GM18873 (cell line): ENCODE results near the gene CDK18.
"Not testable (repeated sequence)": the region's sequence is repeated elsewhere in the genome, so short reads cannot be mapped to it uniquely, and the experiment has no call there.

ENCODE experiments used
- ATAC-seq: cut with Tn5 transposase; IDR thresholded peaks from one replicate; pipeline ENCODE4 v1.9.1; 2021; ENCODE audit warnings: mild to moderate bottlenecking, moderate library complexity, moderate number of reproducible peaks; ENCODE audit not compliant: unreplicated experiment, low FRiP score

CDK18 gene

DNA sequence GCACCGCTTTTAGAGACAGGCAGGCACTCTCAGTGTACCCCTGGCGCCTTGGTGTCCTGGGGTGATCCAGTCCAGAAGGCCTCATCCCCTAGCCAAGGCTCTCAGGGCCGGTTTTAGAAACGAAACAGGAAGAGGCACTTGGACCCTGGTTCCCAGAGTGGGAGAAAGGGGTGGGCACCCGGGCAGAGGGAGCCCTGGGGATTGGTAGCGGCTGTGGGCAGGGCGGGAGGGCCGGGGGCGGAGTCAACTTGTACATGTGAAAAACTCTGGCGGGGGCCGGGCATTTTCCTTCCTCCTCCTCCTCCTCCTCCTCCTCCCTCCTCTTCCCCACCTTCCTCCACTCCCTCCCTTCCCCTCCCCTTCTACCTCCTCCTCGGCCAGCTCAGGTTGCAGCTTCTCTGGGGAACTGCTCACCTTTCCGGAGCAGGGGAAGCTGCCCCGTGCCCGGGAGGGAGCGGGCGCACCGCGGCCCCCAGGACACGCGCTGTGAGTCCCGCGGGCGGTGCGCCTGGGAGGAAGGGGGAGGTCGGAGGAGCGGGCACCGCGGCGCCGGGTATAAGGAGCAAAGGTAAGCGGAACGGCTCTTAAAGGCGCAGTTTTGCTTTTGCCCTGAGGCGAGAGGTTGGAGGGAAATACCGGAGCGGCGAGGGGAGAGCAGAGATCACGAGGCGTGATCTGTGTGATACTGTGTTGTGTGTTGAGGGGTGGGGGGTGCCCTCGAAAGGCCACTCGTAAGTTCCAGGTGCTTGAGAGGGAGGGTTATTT is at the start of gene CDK18:
TSS of gene CDK18 (plus strand) at position 359 of the 765 bp plus-strand sequence. CDS start 18,499 bp downstream, outside the sequence.
- no peak for ATAC-seq

DNA sequence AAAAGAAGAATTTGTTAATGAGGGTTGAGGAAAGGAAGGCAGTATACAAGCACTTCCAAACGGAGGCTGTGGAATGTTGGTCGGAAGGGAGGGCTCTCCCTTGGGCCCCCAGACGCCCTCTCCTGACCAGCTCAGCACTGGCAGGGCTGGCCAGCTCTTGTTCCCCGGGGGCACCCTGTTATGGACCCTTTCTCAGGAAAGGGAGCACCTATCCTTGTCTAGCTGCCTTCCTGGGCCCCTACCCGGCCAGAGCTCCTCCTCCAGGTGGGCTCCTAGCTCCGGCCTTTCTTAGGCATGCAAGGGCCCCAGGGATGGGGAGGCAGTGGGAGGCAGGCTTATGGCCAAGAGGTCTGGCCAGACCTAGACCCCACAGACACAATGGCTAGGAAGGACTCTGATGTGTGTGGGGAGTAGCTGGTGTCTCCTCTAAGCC is 49.5 kb upstream of the CDK18 start:
- no peak for ATAC-seq

DNA sequence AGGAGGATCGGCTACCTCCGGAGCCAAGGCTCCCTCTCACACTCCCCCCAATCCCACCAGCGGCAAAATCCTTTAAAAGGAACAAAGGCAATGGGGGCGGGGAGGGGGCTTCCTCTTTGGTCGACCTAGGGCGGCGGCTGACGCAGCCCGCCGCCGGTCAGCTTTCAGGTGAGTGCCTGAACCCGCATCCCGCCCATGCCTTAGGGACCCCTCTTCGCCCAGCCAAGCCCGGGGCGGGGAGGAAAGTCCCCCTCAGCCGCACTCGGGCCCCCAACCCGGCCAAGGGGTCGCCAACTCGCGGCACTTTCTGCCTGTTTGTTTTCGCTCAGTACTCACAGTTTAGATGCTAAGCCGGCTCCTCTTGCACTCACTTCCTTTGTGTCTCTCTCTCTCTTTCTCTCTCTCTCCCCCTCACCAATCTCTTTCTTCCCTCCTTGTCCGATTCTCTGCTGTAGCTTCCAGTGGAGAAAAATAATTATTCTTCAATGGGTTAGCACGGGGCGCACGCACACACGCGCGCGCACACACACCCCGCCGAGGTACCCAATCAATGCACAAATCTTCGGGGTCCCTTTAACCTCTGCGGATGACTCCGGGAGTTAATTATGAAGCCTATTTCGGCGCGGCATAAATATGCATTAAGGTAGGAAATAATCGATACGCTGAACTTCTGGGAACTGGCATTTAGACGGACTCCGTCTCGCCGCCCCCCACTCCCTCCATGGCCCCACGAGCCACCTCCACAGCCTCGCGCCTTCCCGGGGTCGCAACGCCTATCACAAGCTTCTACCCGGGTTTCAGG is 48.7 kb upstream of the CDK18 start, which contains the start of gene BLACAT1:
TSS of gene BLACAT1 (minus strand) at position 465 of the 802 bp plus-strand sequence.
- no peak for ATAC-seq

DNA sequence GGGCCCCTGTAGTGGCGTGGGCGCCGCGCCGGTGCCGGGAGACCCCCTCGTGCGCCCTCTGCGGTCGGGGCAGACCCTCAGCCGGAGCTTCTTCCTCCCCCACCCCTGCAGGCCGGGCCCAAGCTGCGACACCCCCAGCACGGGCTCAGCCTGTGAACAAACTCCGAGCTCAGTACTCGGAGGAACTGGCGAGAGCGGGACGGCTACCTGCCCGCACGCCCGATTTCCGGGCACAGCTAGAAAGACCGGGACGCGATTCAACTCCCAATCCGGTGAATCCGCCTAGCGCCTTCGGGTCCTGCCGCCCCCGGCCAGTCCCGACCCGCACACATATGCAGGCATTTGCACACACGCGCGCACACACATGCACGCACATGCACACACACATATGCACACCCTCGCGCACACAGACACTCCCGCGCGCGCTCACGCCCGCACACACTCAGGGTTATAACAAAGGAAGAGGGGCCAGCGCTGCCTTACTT is 48.0 kb upstream of the CDK18 start:
- no peak for ATAC-seq

DNA sequence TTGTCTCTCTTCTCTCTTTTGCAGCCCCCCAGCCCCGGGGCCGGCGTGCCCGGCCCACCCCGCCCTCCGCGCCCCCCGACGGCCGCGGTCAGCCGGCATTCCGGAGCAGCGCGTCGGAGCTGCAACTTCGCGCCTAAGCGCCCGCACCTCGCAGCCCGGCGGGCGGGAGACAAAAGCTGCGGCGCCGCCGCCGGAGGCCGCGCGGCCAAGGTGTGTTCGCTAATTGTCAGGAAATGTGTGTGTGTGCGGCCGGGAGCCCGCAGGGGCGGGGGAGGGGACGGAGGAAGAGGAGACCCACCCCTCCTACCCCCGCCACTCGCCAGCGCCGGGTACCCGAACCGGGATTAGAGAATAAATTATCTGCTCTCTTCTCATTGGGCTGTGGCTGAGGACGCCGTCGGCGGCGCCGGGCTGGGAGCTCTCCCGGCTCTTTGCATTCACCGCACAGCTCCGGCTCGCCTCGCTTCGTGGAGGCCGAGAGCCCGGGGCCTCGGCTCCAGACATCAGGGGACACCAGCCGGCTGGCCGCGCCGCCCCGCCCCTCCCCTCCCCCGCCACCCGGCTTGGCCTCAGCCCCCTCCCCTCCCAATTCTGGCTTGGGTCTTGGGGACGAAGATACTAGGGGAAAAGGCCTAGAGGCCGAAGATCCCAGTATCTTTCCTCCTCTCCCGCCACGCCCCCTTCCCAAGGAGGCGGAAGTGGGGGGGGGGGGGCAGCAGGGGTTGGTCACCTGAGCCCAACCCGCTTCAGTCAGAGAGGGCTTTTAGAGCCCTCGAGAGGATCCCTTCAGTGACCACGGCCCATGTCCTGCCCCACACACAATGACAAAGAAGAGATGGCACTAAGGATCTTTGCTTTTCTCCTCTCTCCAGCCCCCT is 47.4 kb upstream of the CDK18 start:
- ATAC-seq: no peak

DNA sequence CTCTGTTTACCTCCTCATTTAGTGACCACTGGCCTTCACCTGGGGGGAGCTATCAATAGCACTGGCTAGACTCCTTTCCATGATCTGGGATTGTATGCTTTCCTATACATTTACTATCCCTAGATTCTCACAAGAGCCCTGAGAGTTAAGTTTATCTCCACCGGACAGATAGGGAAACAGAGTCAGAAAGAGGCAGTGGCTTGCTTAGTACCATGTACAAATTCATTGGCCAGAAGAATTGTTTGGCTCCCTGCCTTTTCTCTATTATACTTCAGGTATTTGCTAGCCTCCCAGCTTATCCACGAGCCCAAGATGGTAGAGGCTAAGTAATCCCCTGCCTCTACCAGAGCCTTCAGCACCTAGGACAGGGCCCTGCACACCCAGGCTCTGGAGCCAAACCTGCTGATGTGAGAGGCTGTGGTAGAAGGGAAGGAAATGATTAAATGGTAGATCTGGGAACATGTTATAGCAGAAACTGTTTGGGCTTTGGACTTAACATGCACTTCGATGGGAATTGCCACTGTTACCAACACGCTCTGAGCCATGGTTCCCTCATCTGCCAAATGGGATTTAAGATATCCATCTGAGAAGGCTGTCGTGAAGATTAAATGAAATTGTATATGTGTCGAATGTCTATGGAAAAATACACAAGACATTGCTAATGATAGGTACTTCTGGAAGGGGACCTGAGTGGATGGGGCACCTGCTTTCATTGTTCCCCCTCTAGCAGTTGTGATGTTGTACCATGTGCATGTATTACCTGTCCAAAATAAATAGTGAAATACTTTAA is 45.5 kb upstream of the CDK18 start:
- ATAC-seq: no peak

DNA sequence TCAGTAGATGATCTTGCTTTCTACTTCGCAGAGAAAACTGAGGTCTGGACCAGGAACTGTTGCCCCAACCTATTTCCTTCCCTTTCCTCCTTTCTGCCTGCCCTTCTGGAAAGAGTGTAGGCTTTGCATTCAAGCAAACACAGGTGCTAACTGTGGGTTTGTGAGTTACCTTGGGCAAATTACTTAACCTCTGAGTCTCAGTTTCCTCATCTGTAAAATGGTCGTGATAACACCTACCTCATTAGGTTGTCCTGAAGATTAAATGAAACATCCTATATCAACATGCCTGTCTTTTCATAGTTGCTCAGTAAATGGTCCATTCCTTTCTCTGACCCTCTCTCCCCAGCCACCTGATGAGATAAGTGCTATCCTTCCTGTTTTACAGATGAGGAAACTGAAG is 39.1 kb upstream of the CDK18 start:
- no peak for ATAC-seq

DNA sequence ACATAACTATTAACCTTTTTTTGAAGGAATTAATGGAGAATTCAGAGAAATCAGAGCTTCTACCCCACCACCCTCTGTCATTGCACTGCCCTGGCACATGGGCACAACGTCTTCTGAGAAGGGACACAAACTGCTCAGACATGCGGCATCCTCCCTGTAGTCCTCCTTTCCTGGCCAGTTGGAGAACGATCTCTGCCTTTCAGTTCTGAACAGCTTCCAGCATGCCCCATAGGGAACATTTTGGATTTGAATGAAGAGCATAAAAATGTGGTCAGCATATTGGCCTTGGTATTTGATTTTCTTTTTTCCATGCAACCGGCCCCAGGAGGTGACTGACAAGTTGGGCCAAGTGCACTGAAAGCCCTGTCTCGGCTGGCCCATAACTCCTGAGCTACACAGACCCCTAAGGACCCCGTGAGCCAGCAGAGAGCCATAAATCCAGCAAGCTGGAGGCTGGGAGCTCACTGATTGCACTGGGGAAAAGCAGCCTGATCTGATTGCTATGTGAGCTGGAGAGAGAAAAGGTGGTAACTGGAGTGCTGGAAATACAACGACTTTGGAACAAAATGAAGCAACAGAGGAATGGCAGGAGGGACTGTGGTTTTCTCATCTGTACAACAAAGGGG is 37.8 kb upstream of the CDK18 start:
- no peak for ATAC-seq

DNA sequence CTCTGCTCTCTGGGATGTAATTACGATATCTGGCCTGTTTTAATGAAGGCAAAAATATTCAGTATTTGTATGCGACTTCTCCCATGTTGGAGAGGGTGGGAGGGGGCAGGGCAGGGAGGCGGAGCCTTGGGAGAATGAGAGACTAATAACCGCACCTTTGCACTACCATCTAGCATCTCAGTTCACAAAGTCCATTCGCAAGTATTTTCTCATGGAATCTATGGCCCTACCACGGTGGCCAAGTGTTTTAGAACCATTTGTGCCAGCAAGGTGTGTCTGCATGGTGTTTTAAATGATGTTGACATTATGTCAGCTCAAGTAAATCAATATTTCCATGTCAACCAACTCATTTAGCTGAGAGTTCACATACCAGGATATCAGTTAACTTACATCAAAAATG is 34.3 kb upstream of the CDK18 start:
- no peak for ATAC-seq

DNA sequence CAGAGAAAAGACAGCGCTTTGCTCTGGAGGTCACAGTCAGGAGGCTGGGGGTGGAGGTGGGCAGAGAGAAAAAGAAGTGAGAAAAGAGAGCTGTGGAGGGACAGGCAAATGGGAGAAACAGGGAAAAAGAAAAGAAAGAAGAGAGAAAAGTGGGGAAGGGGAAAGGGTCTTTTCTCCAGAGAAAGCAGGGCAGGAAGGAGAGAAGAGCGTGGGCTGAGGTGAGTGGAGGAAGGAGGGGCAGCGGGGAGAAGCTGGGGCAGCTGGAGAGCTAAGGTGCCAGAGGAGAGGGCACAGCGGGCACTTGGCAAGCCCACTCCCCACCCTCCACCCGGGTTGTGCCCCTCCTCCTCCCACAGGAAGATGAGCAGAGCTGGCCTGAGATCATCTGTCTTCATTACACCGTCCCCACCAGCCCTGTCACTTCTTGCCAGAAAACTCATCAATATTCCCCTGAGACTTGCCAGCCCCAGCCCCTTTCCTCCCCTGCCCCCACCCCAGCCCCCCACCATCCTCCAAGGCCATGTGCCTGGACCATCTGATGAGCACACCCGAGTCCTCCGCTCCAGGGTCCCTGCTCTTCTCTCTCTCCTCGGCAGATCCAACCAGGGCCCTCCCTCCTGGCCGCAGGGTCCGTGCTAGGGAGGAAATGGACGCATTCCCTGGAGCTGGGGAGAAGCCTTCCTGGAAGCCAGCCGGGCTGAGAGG is 31.6 kb upstream of the CDK18 start:
- no peak for ATAC-seq

DNA sequence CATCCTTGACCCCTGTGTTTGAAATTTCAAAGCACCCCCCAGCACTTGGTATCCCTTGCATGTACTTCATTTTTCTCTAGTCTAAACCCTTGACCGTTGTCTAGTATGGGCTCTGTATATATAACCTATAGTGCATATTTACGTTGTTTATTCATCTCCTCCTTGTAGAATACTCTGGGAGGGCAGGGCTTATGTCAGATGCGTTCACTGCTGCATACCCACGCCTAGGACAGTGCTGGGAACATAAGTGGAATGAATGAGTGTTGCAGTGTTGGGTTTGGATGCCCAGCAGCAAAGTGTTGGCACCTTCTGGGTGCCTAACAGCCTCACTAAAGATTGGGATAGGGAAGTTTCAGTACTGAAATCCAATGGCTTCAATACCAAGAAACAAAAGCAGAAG is 31.0 kb upstream of the CDK18 start:
- ATAC-seq: no peak

DNA sequence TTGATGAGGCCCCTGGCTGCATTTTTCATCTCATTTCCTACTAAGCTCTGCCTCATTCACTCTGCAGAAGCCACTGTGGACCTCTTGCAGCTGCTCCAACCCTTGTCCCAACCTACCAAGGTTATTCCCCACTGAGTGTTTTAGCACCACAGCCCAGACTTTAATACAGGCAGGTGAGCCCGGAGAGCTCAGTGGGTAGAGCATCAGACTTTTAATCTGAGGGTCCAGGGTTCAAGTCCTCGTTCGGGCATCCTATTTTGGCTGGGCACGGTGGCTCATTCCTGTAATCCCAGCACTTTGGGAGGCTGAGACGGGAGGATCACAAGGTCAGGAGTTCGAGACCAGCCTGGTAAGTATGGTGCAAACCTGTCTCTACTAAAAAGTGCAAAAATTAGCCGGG is 30.5 kb upstream of the CDK18 start:
- ATAC-seq: no peak

DNA sequence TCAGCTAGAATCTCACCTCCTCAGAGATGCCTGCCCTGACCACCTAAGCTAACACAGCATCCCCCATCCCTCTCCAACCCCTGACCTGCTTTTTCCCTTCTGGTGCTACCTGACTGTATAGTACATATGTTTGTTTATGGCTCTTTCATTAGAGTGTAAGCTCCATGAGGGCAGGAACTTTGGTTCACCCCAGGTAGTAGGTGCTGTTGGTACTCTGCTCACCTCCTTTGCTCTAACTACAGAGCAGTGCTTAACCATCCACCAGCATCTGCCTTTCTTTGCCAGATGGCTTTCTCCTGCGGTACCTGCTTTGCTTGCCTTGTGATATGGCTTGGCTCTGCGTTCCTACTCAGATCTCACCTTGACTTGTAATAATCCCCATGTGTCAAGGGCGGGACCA is 29.9 kb upstream of the CDK18 start:
- ATAC-seq: no peak

DNA sequence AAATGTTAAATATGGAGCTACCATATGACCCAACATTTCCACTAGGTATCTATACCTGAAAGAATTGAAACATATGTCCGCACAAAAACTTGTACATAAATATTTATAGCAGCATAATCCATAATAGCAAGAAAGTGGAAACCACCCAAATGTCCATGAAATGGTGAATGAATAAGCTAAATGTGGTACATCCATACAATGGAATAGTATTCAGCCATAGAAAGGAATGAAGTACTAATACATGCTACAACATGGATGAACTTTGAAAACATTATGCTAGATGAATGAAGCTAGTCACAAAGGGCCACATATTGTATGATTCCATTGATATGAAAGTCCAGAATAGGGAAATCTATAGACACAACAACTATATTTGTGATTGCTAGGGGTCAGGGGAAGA is 28.6 kb upstream of the CDK18 start:
- no peak for ATAC-seq

DNA sequence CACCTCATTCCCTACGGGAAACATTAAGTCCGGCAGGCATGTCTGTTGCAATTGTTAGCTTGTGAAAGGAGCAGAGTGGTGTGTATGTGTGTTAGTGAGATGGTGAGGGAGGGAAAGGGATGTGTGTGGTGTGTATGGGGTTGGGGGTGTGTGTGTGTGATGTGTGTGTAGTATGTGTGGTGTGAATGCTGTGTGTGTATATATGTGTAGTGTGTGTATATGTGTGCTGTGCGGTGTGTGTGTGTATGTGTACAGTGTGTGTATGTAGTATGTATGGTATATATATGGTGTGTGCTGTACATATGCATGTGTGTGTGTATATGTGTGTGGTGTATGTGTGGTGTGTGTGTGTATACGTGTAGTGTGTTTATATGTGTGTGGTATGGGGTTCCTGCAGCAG is 27.8 kb upstream of the CDK18 start:
- ATAC-seq: no peak

DNA sequence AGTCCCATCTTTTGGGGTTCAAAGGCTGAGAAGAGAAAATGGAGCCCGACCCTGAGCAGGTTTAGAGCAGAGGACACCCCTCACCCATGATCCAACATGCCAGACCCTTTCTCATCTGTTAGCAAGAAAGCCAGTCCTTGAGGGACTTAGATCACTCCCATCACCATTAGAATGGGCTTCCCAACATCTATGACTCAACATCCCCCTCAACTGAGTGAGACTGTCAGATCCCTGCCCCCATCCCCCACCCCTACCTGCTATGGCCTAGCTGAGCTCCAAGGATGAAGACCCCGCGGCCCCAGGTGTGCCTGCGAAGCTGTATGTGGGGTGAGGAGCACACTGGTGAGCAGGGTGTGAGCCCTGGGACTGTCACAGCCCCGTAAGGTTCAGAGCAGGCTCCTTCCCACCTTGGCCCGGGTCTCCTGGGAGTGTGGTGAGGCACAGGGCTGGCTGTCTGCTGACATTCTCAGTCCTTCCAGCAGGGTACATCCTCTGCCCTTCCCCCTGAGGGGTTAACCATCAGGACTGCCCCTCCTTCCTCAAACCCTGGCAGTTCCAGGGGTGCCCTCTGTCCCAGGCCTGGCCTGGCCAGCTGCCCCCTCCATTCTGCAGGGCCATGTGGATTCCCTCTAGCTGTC is 27.2 kb upstream of the CDK18 start:
- no peak for ATAC-seq

DNA sequence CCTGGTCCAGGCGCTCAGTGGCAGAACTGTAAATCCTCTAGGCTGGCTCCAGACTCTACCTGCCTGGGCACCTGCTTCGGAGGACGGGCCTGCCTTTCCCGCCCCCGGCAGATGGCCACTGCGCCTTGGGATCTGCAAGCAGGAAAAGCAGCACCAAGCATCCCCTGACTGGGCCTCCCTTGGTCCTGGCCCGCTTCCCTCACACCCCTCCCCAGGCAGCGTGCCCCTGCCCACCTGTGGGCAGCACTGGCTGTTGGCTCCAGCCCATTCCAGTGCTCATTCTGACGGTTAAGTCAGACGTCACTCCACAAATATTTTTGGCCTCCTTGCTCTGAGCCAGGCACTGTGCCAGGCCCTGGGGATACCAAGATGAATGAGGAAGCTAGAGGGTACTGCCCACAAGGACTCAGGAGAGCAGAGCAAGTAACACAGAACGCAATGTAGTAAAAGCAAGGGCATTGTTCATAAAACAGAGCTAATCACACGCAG is 26.7 kb upstream of the CDK18 start:
- no peak for ATAC-seq

DNA sequence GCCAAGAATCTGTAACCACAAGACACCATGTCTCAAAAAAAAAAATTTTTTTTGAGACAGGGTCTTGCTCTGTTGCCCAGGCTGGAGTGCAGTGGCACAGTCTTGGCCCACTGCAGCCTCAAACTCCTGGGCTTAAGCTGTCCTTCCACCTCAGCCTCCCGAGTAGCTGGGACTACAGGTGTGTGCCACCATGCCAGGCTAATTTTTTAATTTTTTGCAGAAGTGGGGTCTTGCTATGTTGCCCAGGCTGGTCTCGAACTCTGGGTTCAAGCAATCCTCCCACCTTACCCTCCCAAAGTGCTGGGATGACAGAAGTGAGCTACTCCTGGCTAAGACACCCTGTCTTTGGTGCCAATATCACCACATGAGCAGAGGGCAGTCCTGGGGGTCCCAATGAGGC is 25.5 kb upstream of the CDK18 start:
- not testable (repeated sequence) for ATAC-seq
